Fibroblast of skin of right biceps (primary cell): Measurements from ENCODE around the gene TSC22D2.
"Not testable (repeated sequence)": the region's sequence is repeated elsewhere in the genome, so short reads cannot be mapped to it uniquely, and the experiment has no call there.

Experiments used
- DNase-seq: peaks from one replicate; pipeline ENCODE4 v3.0.0-alpha.2; 2013

The TSC22D2 gene

GRCh38 chr3:150490277-150490986 lies 82.3 kb downstream of the TSC22D2 start:
- DNase-seq: no peak

- DNase-seq: peak; percentile 12
Observed at GRCh38 chr3:150494411-150494977, 86.4 kb downstream of the TSC22D2 start.

GRCh38 chr3:150495149-150495548 lies 87.1 kb downstream of the TSC22D2 start:
- DNase-seq: no peak

GRCh38 chr3:150495563-150496168 lies 87.6 kb downstream of the TSC22D2 start:
- DNase-seq: peak; percentile 63

- peak; percentile 59 for DNase-seq
Observed at GRCh38 chr3:150497956-150498355, 89.9 kb downstream of the TSC22D2 start.

- DNase-seq: not testable (repeated sequence)
Observed at GRCh38 chr3:150500960-150501359, 92.9 kb downstream of the TSC22D2 start.

GRCh38 chr3:150503402-150504099 lies 95.5 kb downstream of the TSC22D2 start:
- DNase-seq: no peak

GRCh38 chr3:150504483-150504882 lies 96.4 kb downstream of the TSC22D2 start:
- no peak for DNase-seq

- DNase-seq: no peak
Observed at GRCh38 chr3:150508401-150508800, 100.3 kb downstream of the TSC22D2 start.

- DNase-seq: no peak
Observed at GRCh38 chr3:150509780-150510179, 101.7 kb downstream of the TSC22D2 start.

GRCh38 chr3:150511122-150511821 lies 103.2 kb downstream of the TSC22D2 start:
- peak; percentile 36 for DNase-seq

GRCh38 chr3:150515210-150515609 lies 107.1 kb downstream of the TSC22D2 start:
- DNase-seq: no peak
